HG03558 (cell line): ENCODE results near the gene ADTRP.

Experiments used
- ATAC-seq: cut with Tn5 transposase; IDR thresholded peaks from one replicate; pipeline ENCODE4 v1.9.1; 2021; ENCODE audit warnings: moderate number of reproducible peaks; ENCODE audit not compliant: unreplicated experiment; ENCODE audit errors: extremely low read depth

The ADTRP gene

DNA sequence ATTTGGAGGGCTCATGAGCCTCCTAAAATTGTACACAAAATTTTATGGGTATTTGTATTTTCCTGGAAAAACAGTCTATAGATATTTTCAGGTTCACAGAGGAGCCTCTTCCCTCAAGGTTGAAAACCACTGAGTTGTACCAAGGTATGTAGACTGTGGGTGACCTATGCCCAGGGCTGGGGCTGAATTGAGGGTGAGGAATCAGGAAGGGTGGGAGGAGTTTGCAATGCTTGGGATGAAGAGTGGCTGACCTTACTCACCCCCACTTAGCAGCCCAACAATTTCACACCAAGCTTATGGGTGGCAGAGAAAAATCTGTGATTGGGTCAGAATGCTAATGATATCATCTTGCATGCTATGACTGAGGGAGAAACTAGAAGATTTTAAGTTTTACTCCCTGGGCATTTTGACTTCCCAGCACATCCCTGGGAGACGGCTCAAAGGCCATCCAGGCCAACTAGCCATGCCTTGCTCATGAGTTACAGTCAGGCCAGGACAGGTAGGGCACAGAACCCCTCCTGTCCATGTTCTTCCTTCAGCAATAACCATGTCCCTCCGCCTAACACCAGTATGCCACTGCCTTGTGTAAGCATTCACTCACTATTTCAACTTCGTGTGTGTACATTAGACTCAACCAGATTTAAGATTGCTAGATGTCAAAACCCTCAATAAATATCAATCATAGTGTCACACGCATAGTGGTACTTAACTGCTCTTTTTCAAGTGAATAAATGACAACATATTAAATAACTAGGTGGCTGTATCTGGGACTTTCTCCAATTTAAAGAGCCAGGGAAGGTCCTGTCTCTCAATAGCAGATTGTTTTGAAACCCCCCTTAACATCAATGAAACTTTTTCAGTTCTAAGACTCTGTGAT is 16.6 kb downstream of the ADTRP start:
- no peak for ATAC-seq

DNA sequence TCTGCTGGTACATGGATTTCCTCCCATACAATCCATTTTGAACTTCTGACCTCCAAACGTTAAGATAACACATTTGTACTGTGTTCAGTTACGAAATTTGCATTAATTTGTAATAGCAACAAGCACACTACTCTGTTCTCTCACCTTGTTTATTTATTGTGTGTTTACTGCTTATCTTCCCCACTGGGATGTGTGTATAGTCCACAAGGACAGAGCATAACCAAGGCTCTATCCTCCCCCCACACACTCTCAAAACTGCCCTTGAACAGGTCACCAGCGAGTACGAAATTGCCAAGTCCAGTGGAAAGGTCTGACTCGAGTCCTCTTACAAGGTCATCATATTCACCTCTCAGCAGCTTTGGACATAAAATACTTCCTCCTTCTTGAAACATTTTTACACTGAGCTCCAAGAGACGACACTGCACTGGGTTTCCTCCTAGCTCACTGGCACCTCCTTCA is 18.6 kb downstream of the ADTRP start:
- ATAC-seq: no peak

DNA sequence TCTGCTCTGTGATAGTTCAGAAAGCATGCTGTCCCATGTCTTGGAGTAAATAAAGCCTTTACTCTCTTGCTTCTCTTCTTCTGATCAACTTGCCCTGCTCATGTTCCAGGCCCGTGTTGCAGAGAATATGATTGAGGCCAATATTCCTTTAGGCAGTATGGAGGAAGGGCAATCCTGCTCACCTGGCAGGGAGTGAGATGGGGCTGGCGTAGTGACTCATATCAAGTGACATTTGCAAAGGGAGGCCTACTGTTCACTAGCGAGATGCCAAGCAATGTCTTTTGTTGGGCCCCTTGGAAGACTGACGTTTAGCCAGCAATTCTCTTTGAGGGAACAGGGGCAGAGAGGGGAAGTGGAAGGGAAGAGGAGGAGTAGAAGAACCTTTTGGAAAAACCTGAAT is 19.7 kb downstream of the ADTRP start:
- ATAC-seq: no peak

DNA sequence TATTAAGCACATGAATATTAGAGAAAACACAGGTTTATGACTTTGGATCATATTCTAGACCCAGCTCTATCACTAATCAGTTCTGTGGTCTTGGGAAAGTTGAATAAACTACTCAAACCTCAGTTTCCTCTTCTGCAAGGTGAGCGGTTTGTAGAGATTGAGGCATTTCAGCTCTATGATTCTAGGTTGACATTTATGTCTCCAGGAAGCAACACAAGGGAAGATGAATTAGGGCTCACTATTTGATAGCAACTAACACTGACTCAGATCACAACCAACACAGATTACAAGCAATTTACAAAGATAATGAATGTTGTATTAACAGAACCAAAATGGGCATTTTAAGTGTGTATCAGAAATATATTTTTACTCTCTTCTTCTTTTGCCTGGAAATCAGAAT is 21.9 kb downstream of the ADTRP start:
- no peak for ATAC-seq

DNA sequence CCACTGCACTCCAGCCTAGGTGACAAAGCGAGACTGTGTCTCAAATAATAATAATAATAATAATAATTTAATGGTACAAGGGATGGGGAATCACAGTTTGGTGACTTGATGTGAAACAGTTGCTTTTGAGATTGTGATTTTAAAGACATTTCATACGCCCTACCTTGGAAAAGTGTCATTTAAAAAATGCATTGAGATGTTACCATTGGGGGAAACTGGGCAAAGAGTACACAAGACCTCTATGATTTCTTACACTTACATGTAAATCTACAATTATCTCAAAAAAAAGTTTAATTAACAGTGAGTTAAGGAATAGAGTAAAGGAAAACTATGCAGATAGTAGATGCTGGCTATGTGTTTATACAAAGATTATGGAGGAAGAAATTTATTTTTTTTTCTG is 22.3 kb downstream of the ADTRP start:
- no peak for ATAC-seq

DNA sequence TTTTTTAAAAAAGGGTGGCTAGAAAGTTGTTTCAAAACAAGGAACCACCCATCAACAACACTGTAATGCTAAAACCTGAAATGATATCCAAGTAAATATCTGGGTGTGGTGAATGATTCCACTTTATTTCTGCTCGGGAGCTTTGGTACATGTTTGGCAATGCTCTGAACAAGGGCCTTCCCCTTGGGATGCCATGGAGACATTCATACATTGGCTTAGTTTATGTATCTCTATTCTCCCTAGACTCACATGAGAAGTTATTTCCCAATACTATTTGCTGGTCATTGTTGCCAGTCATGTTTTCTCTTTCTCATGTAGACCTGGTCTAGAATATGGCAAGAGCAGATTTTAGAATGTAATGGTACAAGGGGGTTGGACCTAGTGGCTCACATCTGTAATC is 22.9 kb downstream of the ADTRP start:
- ATAC-seq: no peak

DNA sequence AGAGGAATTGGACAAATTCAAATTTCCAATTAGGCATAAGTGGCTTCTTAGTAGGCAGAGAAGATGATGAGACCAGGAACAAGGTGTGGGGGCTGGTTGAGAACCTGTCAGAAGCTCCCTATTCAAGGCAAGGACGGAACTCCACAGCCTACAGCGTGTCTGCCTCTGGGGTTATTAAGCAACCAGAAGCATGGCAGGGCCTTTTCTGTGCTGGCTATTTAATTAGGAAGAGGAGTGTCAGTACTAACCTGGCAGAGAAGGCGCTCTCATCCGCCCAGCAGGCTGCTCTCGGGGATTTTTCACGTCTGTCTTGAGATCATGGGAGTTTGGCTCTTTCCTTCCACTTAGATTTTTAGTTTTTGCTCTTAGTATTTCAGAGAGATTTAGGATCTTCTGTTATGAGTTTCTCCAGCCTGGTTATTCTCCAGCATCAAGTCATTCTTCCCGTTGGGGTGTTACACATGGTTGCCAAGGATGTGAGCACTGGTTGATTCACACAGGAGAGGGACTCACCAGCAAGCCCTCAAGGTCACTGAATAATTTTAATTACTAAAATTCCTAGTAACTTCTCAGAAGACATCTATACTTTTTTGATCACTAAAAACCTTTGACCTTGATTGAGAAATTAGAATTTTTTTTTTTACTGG is 23.9 kb downstream of the ADTRP start:
- ATAC-seq: no peak

DNA sequence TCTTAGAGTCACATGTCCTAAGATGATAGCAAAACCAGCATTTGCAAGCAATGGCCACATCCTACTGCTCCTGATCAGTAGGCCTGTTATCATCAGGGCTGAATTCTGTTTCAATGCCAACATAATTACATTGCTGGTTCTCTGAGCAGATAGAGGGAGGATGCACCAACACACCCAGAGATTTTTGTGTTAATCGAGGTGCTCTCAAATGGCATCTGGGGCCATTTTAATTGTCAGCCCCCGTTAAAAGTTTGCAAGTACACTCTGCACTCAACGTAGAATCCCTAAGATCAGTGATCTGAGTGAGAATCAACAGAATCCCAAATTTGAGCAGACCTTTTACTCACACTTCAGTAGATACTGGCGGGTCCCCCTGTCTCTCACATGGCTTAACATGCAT is 24.8 kb downstream of the ADTRP start:
- ATAC-seq: no peak

DNA sequence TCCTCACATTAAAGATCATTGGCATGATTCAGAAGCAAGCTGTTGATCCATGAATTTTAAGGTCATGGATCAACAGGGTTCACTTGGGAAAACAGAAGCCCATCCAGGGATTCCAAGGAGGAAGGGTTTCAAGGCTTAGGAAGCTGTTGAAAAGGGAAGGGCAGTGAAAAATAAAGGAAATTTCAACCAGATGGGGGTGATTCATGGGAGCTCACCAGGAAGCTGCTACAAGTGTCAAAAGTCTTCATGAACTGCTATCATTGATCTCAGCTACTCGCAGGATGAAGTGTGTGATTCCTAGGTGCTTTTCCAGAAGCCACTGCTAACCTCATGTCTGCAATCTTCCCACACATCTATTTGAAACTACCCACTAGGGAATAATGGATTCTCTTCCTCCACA is 26.2 kb downstream of the ADTRP start:
- no peak for ATAC-seq

DNA sequence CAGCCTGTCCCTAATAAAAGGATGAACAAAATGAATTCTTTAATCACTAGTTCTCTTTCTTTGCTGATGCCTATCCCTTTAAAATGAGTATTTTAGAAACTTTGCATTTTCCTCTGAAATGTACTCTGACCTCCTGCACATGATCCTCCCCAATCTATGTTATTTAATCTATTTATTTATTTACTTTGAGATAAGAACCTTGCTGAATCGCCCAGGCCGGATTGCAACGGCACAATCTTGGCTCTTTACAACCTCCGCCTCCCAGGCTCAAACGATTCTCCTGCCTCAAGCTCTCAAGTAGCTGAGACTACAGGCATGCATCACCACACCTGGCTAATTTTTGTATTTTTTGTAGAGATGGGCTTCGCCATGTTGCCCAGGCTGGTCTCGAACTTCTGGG is 27.9 kb downstream of the ADTRP start:
- ATAC-seq: no peak

DNA sequence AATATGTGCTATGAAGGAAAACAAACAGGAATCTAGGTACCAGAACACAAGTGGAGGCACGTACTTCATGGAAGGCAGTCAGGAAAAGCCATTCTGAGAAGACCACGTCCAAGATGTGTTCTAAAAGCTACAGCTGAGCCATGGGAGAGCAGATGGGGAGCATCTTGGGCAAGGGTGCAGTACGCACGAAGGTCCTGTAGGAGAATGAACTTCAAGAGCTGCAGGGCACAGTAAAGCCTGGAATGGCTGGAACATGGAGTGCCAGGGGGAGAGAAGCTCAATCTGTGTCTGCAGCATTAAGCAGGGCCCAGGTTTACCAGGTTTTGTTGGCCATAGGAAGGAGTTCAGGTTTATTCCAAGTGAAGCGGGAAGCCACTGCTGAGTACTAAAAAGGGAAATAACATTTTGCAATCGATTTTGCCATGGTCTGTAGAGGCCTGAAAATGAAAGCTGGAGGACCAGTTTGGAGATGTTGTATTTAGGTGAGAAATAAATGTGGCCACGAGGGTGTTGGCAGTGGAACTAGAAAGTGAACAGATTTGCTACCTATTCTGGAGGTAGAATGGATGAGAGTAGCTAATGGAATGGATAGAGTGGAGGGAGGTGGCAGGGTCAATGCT is 29.9 kb downstream of the ADTRP start:
- no peak for ATAC-seq

DNA sequence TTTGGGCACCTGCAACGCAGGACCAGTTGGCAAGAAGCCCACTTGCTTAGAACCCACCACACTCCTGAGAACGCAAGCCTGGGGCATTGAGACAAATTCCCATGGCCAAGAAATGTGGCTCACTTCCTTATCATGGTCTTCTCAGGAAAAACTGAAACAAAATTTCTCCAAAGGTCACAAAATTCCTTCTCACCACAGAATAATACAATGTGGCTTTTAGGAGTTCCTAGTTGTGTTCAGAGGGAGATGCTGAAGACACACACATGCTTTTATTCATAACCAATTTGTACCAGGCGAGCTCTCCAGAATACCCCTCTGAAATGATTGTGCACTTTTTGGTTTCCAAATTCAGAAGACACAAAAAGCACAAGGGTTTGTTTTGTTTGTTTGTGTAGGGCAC is 31.6 kb downstream of the ADTRP start:
- ATAC-seq: no peak

DNA sequence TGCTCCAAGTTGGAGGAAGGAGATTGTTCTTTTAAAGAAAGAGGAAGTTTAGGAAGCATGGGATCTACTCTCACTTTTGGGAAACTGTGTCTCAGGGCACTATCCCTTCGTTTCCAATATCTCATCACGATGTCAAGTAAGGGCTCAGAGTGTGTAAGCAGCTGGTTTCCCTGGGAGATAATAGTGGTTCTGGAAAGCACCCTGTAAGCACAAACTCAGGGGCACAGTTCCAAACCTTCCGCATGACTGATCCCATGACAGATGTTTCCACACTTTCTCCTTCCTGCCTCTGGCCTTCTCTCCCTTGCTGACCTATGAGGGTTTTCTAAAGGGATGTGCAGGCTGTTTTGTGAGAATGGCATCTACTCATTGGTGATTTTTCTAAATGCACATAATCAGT is 33.9 kb downstream of the ADTRP start:
- no peak for ATAC-seq

DNA sequence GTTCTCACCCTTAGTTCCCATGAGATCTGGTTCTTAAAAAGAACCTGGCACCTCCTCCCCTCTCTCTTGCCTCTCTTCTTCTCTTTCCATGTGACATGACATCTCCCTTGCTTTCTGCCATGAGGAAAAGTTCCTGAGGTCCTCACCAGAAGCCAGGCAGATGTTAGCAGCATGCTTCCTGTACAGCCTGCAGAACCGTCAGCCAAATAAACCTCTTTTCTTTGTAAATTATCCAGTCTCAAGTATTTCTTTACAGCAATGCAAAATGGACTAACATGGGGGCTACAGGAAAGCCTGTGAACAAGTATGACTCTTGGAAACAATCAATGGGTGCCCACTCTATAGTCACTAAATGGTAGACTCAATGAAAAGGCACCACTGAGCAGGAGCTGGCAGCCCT is 34.5 kb downstream of the ADTRP start:
- no peak for ATAC-seq

DNA sequence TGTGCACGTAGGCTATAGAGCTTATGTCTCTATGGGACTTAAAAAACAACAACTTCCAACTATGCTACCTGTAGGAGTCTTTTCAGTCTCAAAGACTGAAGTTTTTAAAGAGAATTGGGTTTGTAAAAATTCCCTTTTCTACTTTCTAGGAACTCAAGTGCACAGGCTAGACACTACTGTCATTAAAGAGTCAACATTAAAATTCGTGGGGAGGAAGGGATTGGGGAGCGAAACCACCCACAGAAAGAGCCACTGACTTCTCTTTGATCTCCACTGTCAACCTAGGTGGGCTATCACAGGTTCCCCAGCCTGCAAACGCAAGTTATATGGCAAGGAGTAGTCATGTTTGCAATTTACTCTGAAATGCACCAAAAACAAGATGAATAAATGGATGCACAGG is 37.7 kb downstream of the ADTRP start:
- no peak for ATAC-seq

DNA sequence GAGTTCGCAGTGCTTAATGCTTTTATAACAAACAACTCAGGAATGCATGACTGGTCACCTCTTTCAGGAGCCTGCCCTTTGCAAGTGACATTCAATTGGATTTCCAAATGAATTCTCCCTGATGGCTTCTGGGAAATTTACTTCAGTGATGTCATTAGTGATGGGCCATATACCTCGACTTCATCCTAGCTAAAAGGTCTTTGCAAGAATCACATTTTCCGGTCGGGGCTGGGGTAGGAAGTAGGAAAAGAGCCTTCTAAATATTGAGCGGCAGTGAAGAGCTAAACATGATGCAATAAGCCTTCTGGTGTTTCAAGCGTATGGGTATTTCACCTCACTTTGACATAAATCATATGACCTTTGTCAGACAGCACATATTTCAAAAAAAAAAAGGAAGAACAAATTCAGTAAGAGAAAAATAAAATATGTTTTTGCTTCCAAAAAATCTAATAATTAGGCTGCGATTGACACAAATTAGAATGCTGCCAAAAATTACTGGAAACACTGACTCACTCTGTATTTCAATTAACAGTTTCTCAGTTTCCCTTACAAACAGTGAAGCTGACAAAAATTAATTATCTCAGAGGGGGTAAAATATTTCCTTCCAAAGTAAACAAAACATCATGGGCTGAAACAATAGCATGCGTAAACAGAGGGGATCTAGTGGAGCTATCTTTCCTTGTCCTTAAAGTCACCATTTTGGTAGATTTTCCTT is 39.8 kb downstream of the ADTRP start:
- ATAC-seq: no peak

DNA sequence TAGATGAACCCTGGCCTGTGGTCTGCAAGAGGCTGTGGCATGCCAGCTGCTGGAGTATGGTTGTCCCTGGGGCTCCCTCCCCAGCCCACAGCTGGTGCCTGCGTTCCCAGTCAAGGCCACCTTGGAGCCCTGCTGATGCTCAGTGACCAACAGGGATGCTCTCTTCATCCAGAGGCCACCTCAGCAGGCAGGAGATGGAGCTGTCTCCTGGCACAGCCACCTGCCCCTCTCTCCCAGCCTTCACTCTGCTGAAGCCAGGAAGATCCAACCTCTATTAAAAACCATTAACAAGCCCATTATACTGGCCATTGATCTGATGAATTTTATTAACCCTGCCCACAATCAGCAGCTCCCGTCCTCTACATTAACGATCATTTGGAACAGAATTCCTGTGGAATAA is 40.4 kb downstream of the ADTRP start:
- no peak for ATAC-seq

DNA sequence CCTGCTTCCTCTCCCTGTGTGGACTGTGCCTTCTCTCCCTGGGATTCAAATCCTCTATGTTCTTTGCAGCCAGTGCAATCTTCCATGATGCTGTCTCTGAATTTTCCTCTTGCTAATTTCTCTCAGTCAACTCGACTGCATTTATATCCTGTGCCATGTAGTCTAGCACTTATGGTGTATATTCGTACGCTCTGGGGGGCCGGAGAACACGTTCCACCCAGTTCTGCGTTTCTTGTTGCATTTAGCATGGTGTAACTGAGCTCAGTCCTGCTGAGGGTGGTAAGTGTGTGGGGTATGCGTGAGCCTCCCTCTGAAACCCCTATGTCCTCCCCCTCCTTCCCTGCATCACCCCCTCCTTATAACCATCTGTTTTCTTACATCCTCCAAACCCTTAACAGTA is 42.0 kb downstream of the ADTRP start:
- ATAC-seq: no peak

DNA sequence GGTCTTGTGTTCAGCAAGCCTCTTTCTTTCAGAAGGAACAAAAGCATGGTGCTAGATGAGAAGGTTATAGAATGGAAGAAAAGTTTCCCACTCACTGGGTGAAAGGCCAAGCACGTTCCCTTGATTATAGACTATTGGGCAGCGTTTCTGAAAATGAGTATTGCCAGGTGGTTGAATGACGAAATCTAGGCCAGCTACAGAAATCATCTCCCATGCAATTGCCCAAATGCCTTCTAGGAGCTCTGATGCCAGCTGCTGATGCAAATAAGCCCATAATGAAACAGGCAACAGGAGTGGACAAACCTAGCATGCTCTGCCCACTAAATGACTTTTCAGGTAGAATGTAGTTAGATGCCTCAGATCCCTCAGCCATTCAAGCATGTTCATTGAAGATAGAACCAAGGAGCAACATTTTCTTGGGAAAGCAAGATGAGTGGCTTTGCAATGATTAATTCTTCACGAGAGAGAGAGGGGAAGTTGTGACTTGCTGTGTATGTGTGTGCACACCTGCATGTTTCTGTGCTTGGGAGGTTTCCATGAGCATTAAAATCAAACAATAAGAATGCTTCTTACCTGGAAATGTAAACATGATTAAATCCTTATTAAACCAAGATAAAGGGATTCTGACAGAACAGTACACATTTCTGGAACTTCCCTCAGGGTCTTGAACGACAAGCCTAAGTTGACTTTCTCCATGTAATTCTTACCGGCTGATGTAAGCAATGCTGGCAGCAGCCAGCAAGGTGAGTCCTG is 43.6 kb downstream of the ADTRP start:
- ATAC-seq: no peak

DNA sequence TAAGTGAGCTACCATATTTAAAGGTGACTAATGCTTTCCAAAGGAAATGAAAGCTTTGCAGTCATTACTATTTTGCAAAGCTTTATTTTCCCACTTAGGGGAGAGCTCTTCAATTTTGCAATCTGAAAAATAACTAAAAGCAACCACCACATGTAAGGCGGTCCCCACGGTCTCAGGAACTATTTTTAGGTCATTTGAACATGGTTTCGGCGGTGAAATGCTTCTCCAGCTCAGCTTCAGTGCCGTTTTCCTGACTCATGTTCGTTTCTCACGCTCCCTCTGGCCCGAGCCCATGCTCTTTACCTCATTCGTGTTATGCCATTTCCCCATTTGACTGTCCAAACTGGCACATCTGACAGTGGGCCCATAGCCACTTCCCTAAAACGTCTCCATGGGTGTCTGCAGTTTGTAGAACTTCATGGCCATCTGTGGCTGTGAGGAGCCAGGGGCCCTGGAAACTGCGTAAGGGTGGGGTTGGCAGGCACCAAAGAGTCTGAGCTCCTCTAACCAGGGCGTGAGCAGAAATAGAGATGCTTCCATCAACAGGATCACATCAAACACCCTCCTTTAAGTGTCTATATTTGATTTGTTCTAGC is 46.5 kb downstream of the ADTRP start:
- ATAC-seq: peak; percentile 38
